Right kidney (tissue), 1 donor: Measurements from ENCODE around the gene LIMS2.

ENCODE experiments used
- DNase-seq: peaks from one replicate; pipeline ENCODE4 v3.0.0-alpha.2; 2016

The LIMS2 gene

GRCh38 chr2:127658641-127659407 is 16.5 kb downstream of the LIMS2 start:
- no peak for DNase-seq

GRCh38 chr2:127658146-127658545 is 17.2 kb downstream of the LIMS2 start:
- no peak for DNase-seq

- no peak for DNase-seq
These were observed 18.1 kb downstream of the LIMS2 start for GRCh38 chr2:127657232-127657595.

GRCh38 chr2:127656569-127657231 is 18.6 kb downstream of the LIMS2 start:
- DNase-seq = no peak

GRCh38 chr2:127655209-127656073 is 19.9 kb downstream of the LIMS2 start:
- no peak for DNase-seq

- DNase-seq = no peak
These were observed 20.5 kb downstream of the LIMS2 start for GRCh38 chr2:127654838-127655175.

GRCh38 chr2:127654084-127654837 is 21.1 kb downstream of the LIMS2 start:
- DNase-seq = no peak

- DNase-seq = no peak
These were observed 21.8 kb downstream of the LIMS2 start for GRCh38 chr2:127653421-127654083.

GRCh38 chr2:127652786-127653357 is 22.5 kb downstream of the LIMS2 start:
- no peak for DNase-seq

- DNase-seq = no peak
These were observed 23.3 kb downstream of the LIMS2 start for GRCh38 chr2:127651971-127652550.

GRCh38 chr2:127651381-127651809 is 23.9 kb downstream of the LIMS2 start:
- no peak for DNase-seq

GRCh38 chr2:127650785-127651380 is 24.4 kb downstream of the LIMS2 start:
- DNase-seq = no peak

GRCh38 chr2:127650041-127650784 is 25.1 kb downstream of the LIMS2 start:
- peak; percentile 28 for DNase-seq

GRCh38 chr2:127649684-127650040 is 25.7 kb downstream of the LIMS2 start:
- DNase-seq = peak; percentile 64

- no peak for DNase-seq
These were observed 26.2 kb downstream of the LIMS2 start for GRCh38 chr2:127649100-127649611.

- no peak for DNase-seq
These were observed 27.0 kb downstream of the LIMS2 start for GRCh38 chr2:127648321-127648720.

GRCh38 chr2:127647242-127648190 is 27.8 kb downstream of the LIMS2 start:
- DNase-seq = no peak

GRCh38 chr2:127646487-127647241 is 28.7 kb downstream of the LIMS2 start:
- DNase-seq = no peak
